ENCODE data around the gene ZFYVE27. TPM values are rescaled to one million over a fixed set of nuclear protein-coding genes. Genes with fewer than 3 reads are reported as not detected.

The ZFYVE27 gene
- total RNA-seq, 4 donors from 2014 or later = 14.8 to 26.2 (median 21.6) TPM

GRCh38 chr10:97719602-97720001 lies 17.3 kb upstream of the ZFYVE27 start:
- no peak for TF ChIP-seq CTCF (IDR thresholded peaks at IDR 0.05; ENCODE audit: low read depth)

GRCh38 chr10:97721871-97722780 lies 14.8 kb upstream of the ZFYVE27 start:
- no peak for TF ChIP-seq CTCF (IDR thresholded peaks at IDR 0.05; ENCODE audit: low read depth)

GRCh38 chr10:97723001-97723400 lies 13.9 kb upstream of the ZFYVE27 start:
- no peak for TF ChIP-seq CTCF (IDR thresholded peaks at IDR 0.05; ENCODE audit: low read depth)

- TF ChIP-seq CTCF (IDR thresholded peaks at IDR 0.05; ENCODE audit: low read depth) = no peak
Measured at GRCh38 chr10:97724341-97724941, 12.5 kb upstream of the ZFYVE27 start.

GRCh38 chr10:97726636-97727178 lies 10.2 kb upstream of the ZFYVE27 start:
- TF ChIP-seq CTCF (IDR thresholded peaks at IDR 0.05; ENCODE audit: low read depth) = no peak

- TF ChIP-seq CTCF (IDR thresholded peaks at IDR 0.05; ENCODE audit: low read depth) = no peak
Measured at GRCh38 chr10:97729014-97729413, 7.9 kb upstream of the ZFYVE27 start.
